Colonic mucosa (tissue), 4 donors: ENCODE measurements around the gene XAB2. TPM values are rescaled to one million over a fixed set of nuclear protein-coding genes. Genes with fewer than 3 reads are reported as not detected.
"Not testable (repeated sequence)": the region's sequence is repeated elsewhere in the genome, so short reads cannot be mapped to it uniquely, and the experiment has no call there.

Experiments
- DNase-seq: peaks from one replicate; pipeline ENCODE4 v3.0.0-alpha.2; 2020
- H3K27ac ChIP-seq: fragments of 200-600 bp; one replicate; pipeline ENCODE4 v1.8.0; 2021
- H3K27me3 ChIP-seq: fragments of 200-600 bp; one replicate; pipeline ENCODE4 v1.8.0; 2021
- H3K36me3 ChIP-seq: fragments of 200-600 bp; one replicate; pipeline ENCODE4 v1.8.0; 2021
- H3K4me1 ChIP-seq: fragments of 200-600 bp; one replicate; pipeline ENCODE4 v1.8.0; 2021; ENCODE audit warnings: mild to moderate bottlenecking
- H3K4me3 ChIP-seq: fragments of 200-600 bp; one replicate; pipeline ENCODE4 v1.8.0; 2021
- H3K9ac ChIP-seq, 2 donors: one replicate each; pipeline ENCODE4 v1.7.0; 2013; ENCODE audit warnings: control low read depth in 2 of 2, low read depth in 2 of 2, low read length in 2 of 2
- H3K9me3 ChIP-seq: fragments of 200-600 bp; one replicate; pipeline ENCODE4 v1.8.0; 2021
- CTCF ChIP-seq: fragments of 200-600 bp; IDR thresholded peaks from one replicate; pipeline ENCODE4 v1.8.0; 2022; ENCODE audit warnings: antibody characterized with exemption, mild to moderate bottlenecking
- intact Hi-C: fragments of 100-400 bp; cut with DNase I; formaldehyde crosslinking; loops from one replicate; pipeline ENCODE4 v1.14.1; 2022
- total RNA-seq, 2 donors: library from RNA; stranded (reverse); fragmentation: NEBNext Ultra II Directional in 1 of 2; extraction: Animal tissue kit (Norgen Biotek cat#: 25700) in 1 of 2; gene quantifications; one replicate each; pipeline ENCODE4 v1.2.1, GENCODE V29; 2021
- donor health status: healthy.
- donor health status: DM: no; HTN: no; CAD: no.
- donor health status: DM: no; HTN: no; CAD: no.

Gene XAB2
- total RNA-seq, 2 donors from 2014 or later: 28.3 to 48.1 TPM

DNA sequence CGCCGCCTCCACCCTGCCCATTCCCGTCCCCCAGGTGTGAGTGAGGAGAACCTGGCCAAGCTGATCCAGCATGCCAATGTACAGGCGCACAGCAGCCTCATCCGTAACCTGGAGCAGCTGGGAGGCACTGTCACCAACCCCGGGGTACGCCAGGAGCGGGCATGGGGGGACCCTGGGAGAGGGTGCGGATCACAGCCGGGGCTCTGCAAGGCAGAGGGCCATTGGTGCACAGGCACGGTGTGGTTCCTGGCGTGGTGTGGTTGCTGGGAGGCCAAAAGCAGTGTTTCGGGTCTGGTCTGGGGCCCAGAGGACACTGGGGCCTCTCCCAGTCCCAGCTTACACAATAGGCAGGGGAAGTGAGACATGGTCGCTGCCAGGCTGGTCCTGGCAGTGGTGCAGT, 15.8 kb upstream of the XAB2 start:
- no peak overlapping the region for H3K4me3 ChIP-seq
- H3K9me3 ChIP-seq: no peaks in the 10 kb centered on the region
- no peak for DNase-seq
- no peak for TF ChIP-seq CTCF
- no peaks in the 10 kb centered on the region for H3K27me3 ChIP-seq
- H3K9ac ChIP-seq: no peak overlapping the region
- no peak overlapping the region for H3K27ac ChIP-seq
- H3K36me3 ChIP-seq: no peaks in the 10 kb centered on the region
- intact Hi-C loops: no loop called here
- no peaks in the 10 kb centered on the region for H3K4me1 ChIP-seq

GRCh38 chr19:7644550-7644877, 15.2 kb upstream of the XAB2 start:
- no peaks in the 10 kb centered on the region for H3K27me3 ChIP-seq
- no peak for TF ChIP-seq CTCF
- H3K9ac ChIP-seq: no peak overlapping the region
- DNase-seq: no peak
- intact Hi-C loops: no loop called here
- H3K9me3 ChIP-seq: no peaks in the 10 kb centered on the region
- no peaks in the 10 kb centered on the region for H3K36me3 ChIP-seq
- H3K4me3 ChIP-seq: no peak overlapping the region
- H3K4me1 ChIP-seq: no peaks in the 10 kb centered on the region
- no peak overlapping the region for H3K27ac ChIP-seq

- peak; percentile 36 for DNase-seq
- H3K27ac ChIP-seq, intact Hi-C loops, H3K9ac ChIP-seq, H3K9me3 ChIP-seq, H3K4me1 ChIP-seq, H3K27me3 ChIP-seq, H3K36me3 ChIP-seq, H3K4me3 ChIP-seq: not testable (repeated sequence)
These were observed 14.5 kb upstream of the XAB2 start for GRCh38 chr19:7643629-7644549.

DNA sequence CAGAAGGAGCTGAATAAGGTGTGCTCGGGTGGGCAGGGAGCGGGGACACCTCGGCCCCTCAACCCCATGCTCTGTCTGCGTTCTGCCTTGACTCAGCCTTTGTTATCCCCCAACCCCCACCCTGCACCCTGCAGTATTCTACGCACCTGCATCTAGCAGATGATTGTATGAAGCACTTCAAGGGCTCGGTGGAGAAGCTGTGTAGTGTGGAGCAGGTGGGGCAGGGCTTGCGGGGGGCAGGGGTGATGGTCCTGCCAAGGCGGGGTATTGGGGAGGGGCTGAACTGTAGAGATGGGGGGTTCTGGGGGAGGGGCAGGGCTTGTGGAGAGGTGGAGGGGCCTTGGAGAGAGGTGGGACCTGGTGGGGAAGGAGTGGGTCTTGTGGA, 13.7 kb upstream of the XAB2 start:
- Histone ChIP-seq H3K36me3 (no peaks in the 10 kb centered on the region), H3K9me3 (no peaks in the 10 kb centered on the region), H3K4me3 (no peak overlapping the region), H3K27me3 (no peaks in the 10 kb centered on the region), H3K4me1 (no peaks in the 10 kb centered on the region), H3K9ac (no peak overlapping the region), H3K27ac (no peak overlapping the region)
- intact Hi-C loops: no loop called here
- no peak for TF ChIP-seq CTCF
- no peak for DNase-seq

DNA sequence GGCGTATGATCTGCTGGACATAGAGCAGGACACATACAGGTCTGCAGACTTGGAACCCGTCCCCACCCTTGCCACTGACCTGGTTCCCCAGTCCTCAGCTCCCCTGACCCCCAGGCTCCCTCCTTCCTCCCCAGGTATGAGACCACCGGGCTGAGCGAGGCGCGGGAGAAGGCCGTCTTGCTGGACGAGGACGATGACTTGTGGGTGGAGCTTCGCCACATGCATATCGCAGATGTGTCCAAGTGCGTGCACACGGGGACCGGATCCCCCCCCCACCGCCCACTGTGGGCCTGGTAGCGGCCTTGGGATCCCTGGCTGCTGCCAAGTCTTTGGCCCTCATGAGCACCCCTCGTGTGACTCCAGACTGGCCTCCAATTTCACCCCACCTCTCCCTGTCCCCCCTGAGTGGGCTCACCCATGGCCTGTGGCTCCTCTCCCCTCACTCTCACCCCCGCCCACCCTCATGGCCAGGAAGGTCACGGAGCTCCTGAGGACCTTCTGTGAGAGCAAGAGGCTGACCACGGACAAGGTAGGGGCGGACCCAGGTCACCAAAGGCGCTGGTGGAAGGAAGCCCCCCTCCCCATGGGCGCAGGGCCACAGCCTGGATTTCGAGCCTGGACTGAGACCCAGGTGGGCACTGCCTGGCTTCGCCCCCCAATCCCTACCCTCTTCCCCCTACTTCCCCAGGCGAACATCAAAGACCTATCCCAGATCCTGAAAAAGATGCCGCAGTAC, 13.1 kb upstream of the XAB2 start:
- intact Hi-C loops: no loop called here
- Histone ChIP-seq H3K9ac (no peak overlapping the region), H3K27ac (no peak overlapping the region), H3K4me1 (no peaks in the 10 kb centered on the region), H3K27me3 (no peaks in the 10 kb centered on the region), H3K9me3 (no peaks in the 10 kb centered on the region), H3K4me3 (no peak overlapping the region), H3K36me3 (no peaks in the 10 kb centered on the region)
- no peak for DNase-seq
- no peak for TF ChIP-seq CTCF
